Tibial nerve (tissue), 3 donors: Measurements from ENCODE around the gene SCUBE3.

ENCODE experiments used
- CTCF ChIP-seq, 5 experiments: fragments of 200-600 bp in 3 of 5; fragments of 450-650 bp in 2 of 5; sonication (generic) in 3 of 5; IDR thresholded peaks; one replicate each; pipeline ENCODE4 v1.5.1; 2016 to 2019; ENCODE audit warnings: antibody characterized with exemption in 5 of 5, mild to moderate bottlenecking in 3 of 5, moderate library complexity in 2 of 5
- POLR2A ChIP-seq, 2 donors: fragments of 450-650 bp; IDR thresholded peaks; one replicate each; pipeline ENCODE4 v1.6.1; 2017; ENCODE audit warnings: antibody characterized with exemption in 2 of 2, mild to moderate bottlenecking in 2 of 2, moderate library complexity in 2 of 2

- TF ChIP-seq CTCF (IDR thresholded peaks at IDR 0.05) (no peak), POLR2A (IDR thresholded peaks at IDR 0.05) (no peak)
These were observed 51.8 kb downstream of the SCUBE3 start for GRCh38 chr6:35265523-35265922.
